ENCODE results near the gene CSNK1A1. TPM values are rescaled to one million over a fixed set of nuclear protein-coding genes. Genes with fewer than 3 reads are reported as not detected.
A peak's percentile ranks its signal among the peaks of the same experiment; 100 is the strongest.

CSNK1A1 gene
- total and polyA plus RNA-seq, 2 of the 4 experiments (the other 2 are of a cell fraction), result 140 to 419 TPM

DNA sequence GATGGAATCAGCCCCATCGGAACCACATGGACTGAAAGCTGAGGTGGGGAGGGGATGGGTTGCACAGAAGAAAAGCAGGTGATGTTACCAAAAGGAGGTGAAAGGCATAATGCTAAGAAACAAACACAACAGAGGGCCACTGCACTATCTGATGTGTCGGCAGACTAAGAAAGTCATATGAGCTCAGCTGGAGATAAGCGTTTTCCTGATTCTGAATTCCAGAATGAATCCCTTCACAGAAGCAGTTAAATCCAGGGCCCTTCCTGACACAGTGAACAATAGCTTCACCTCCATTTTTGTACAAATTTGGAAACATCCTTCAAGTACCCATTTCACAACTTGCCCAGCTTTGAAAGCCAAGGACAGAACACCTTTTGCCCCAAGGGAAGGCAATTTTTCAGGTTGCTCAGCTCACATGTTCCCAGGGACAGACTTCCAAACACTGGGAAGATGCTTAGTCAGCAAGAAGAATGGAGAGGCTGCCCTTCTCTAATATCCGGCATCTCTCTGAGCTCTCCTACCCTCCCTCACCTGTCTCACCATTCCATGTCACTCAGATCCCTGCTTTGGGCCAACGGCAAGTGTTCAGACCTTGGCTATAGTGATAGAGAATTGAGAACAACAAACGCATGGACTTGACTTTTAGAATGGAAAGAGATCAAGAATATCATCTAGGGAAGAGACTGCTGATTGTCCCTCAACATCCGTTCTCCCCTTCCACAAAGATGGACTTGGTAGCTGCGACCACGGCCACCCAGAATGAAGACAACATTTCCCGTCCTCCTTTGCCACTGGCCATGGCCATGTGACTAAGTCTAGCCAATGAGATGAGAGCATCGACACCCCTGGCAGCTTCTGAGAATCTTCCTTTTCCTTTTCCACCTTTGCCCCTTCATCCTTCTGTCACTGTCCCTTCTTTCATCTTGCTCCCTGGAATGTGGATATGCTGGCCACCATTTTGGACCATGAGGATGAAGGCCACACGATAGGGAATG, 103.6 kb downstream of the CSNK1A1 start:
- H2BK5ac ChIP-seq (ENCODE audit: low read depth, low read length, poor library complexity, severe bottlenecking), result peak overlapping the region; percentile 60
- intact Hi-C loops (cut with micrococcal nuclease), result loop anchor here (2.0 kb wide), 1 partner anchor 49 kb away; no protein-coding TSS in a partner anchor
- H4K91ac ChIP-seq (ENCODE audit: insufficient read depth, low read depth, low read length), result peak overlapping the region; percentile 93
- no peaks in the 10 kb centered on the region for H3K27me3 ChIP-seq (ENCODE audit: control insufficient read depth, insufficient read depth, low read length)
- no peak overlapping the region for H3K4me3 ChIP-seq (ENCODE audit: insufficient read depth, low read depth, low read length)
- H4K20me1 ChIP-seq (ENCODE audit: insufficient read depth, low read length), result no peaks in the 10 kb centered on the region
- H2BK120ac ChIP-seq (ENCODE audit: low read depth, low read length), result peak overlapping the region; percentile 76
- 78% methylated on average over 2 of the region's 12 CpGs; no CpG with 5 or more reads in 1 of the 2 experiments for WGBS, 2 experiments (ENCODE audit: extremely low coverage in 2 of 2, insufficient read length in 1 of 2)
- BruUV-seq (replicated peaks), result no TSS peak
- ChIA-PET CTCF (interaction anchor here (0.6 to 2.4 kb wide), 4 partner anchors 11 to 115 kb away, joined by 3 to 9 read pairs (median 6); partner anchors contain the start of gene CSNK1A1), POLR2A (ENCODE audit: unreplicated experiment) (no interaction called here)
- peak overlapping the region; percentile 51 to 64; a peak in 3 of 4 replicates for H4K8ac ChIP-seq (ENCODE audit: low read depth in 2 of 2, low read length in 2 of 2)
- H3K9me1 ChIP-seq (ENCODE audit: insufficient read depth, low read length), result peaks cover 32% of the 10 kb centered on the region
- ATAC-seq (ENCODE audit: low read depth) (no peak), DNase-seq (no peak)
- peak overlapping the region; percentile 96 for H2AK5ac ChIP-seq (ENCODE audit: low read depth, low read length)
- peak overlapping the region; percentile 80 for H3K14ac ChIP-seq (replicated peaks; ENCODE audit: low read depth, low read length)
- H3K18ac ChIP-seq (ENCODE audit: low read depth, low read length), result peak overlapping the region; percentile 66
- in situ Hi-C loops (cut with MboI; ENCODE audit: low sequenced_read_pairs), result loop anchor here (5.0 kb wide), 1 partner anchor 40 kb away; no protein-coding TSS in a partner anchor
- H3K27ac ChIP-seq (ENCODE audit: insufficient read depth, low read length), result peak overlapping the region; percentile 77; the same call in 1 of the 2 replicates
- H3K36me3 ChIP-seq (ENCODE audit: control insufficient read depth, insufficient read depth, low read length), result no peaks in the 10 kb centered on the region
- peak overlapping the region; percentile 90 for H3K4ac ChIP-seq (ENCODE audit: low read depth, low read length)
- H2AFZ ChIP-seq (replicated peaks; ENCODE audit: low read length, poor library complexity), result peak overlapping the region; percentile 52
- peak overlapping the region; percentile 35; the same call in 1 of the 2 replicates for H3K56ac ChIP-seq (ENCODE audit: extremely low read depth, insufficient read depth, low read length)
- peak overlapping the region; percentile 96; the same call in 2 of the 3 replicates for H2BK15ac ChIP-seq (ENCODE audit: low read depth, low read length)
- no peaks in the 10 kb centered on the region for H3K9me3 ChIP-seq (ENCODE audit: control insufficient read depth, insufficient read depth, low read length)
- peak overlapping the region; percentile 16; the same call in 1 of the 2 replicates for H3K9ac ChIP-seq (ENCODE audit: low read depth, low read length)
- H3K4me2 ChIP-seq (ENCODE audit: low read depth, low read length), result no peak overlapping the region
- TF ChIP-seq CEBPB (IDR thresholded peaks at IDR 0.05; ENCODE audit: low read depth, low read length) (no peak), MAFK (IDR thresholded peaks at IDR 0.05; ENCODE audit: low read depth, low read length) (peak; percentile 91), FOS (IDR thresholded peaks at IDR 0.05; ENCODE audit: low read depth, low read length) (no peak)
- TF ChIP-seq, protein P1, sequence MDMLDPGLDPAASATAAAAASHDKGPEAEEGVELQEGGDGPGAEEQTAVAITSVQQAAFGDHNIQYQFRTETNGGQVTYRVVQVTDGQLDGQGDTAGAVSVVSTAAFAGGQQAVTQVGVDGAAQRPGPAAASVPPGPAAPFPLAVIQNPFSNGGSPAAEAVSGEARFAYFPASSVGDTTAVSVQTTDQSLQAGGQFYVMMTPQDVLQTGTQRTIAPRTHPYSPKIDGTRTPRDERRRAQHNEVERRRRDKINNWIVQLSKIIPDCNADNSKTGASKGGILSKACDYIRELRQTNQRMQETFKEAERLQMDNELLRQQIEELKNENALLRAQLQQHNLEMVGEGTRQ (IDR thresholded peaks at IDR 0.05; ENCODE audit: low read depth, low read length), result peak; percentile 58
- TF ChIP-seq, protein P2, sequence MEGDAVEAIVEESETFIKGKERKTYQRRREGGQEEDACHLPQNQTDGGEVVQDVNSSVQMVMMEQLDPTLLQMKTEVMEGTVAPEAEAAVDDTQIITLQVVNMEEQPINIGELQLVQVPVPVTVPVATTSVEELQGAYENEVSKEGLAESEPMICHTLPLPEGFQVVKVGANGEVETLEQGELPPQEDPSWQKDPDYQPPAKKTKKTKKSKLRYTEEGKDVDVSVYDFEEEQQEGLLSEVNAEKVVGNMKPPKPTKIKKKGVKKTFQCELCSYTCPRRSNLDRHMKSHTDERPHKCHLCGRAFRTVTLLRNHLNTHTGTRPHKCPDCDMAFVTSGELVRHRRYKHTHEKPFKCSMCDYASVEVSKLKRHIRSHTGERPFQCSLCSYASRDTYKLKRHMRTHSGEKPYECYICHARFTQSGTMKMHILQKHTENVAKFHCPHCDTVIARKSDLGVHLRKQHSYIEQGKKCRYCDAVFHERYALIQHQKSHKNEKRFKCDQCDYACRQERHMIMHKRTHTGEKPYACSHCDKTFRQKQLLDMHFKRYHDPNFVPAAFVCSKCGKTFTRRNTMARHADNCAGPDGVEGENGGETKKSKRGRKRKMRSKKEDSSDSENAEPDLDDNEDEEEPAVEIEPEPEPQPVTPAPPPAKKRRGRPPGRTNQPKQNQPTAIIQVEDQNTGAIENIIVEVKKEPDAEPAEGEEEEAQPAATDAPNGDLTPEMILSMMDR (conservative IDR thresholded peaks at IDR 0.05; ENCODE audit: low read depth, low read length), result no peak
- peaks cover 8 to 59% of the 10 kb centered on the region in 2 experiments; a peak in 3 of 4 replicates for H3K79me1 ChIP-seq (ENCODE audit: low read depth in 1 of 2, low read length in 2 of 2)
- peak overlapping the region; percentile 62 for H4K5ac ChIP-seq (ENCODE audit: low read depth, low read length)
- H3K4me1 ChIP-seq (ENCODE audit: control insufficient read depth, insufficient read depth, low read length), result peaks cover 34% of the 10 kb centered on the region
- H2AK9ac ChIP-seq (replicated peaks; ENCODE audit: low read depth, low read length, poor library complexity), result peak overlapping the region; percentile 74
- dilution Hi-C loops (cut with HindIII; ENCODE audit: low sequenced_read_pairs, unreplicated experiment), result no loop called here
- H3K23ac ChIP-seq (ENCODE audit: low read depth, low read length), result peak overlapping the region; percentile 57
- H2BK20ac ChIP-seq (ENCODE audit: low read depth, low read length), result peak overlapping the region; percentile 94
